Duodenal mucosa (tissue), 2 donors: ENCODE measurements around the gene ALG12.

Experiments used
- H3K27ac ChIP-seq: one replicate; pipeline ENCODE4 v1.7.0; 2013; ENCODE audit warnings: low read depth, low read length
- H3K27me3 ChIP-seq, 2 donors: one replicate each; pipeline ENCODE4 v1.7.0; 2013; ENCODE audit warnings: low read length in 2 of 2, control low read depth in 1 of 2; ENCODE audit not compliant: insufficient read depth in 2 of 2, control insufficient read depth in 1 of 2
- H3K36me3 ChIP-seq, 2 donors: one replicate each; pipeline ENCODE4 v1.7.0; 2013; ENCODE audit warnings: low read length in 2 of 2, control low read depth in 1 of 2; ENCODE audit not compliant: insufficient read depth in 2 of 2, control insufficient read depth in 1 of 2
- H3K4me1 ChIP-seq, 2 donors: one replicate each; pipeline ENCODE4 v1.7.0; 2013; ENCODE audit warnings: low read length in 2 of 2, control low read depth in 1 of 2; ENCODE audit not compliant: insufficient read depth in 2 of 2, control insufficient read depth in 1 of 2
- H3K4me3 ChIP-seq, 2 donors: one replicate each; pipeline ENCODE4 v1.7.0; 2013; ENCODE audit warnings: low read length in 2 of 2, low read depth in 1 of 2
- H3K9ac ChIP-seq, 2 donors: one replicate each; pipeline ENCODE4 v1.7.0; 2013; ENCODE audit warnings: low read length in 2 of 2, low read depth in 1 of 2
- H3K9me3 ChIP-seq, 2 donors: one replicate each; pipeline ENCODE4 v1.7.0; 2013; ENCODE audit warnings: low read length in 2 of 2, control low read depth in 1 of 2; ENCODE audit not compliant: control insufficient read depth in 1 of 2

ALG12 gene

GRCh38 chr22:49917974-49918910 lies at the start of gene ALG12, which contains the start of gene CRELD2:
Gene ALG12 (minus strand): TSS chr22:49918438. CDS start chr22:49913765, 4,673 bp downstream.
Gene CRELD2 (plus strand): TSS chr22:49918634. CDS start chr22:49918770, 136 bp downstream.
- Histone ChIP-seq H3K4me3 (peak within 1 kb of the TSS; percentile 76 to 82), H3K9me3 (no peaks in the 10 kb centered on the region), H3K9ac (peak within 1 kb of the TSS; percentile 70 to 72), H3K27ac (peak within 1 kb of the TSS; percentile 95), H3K4me1 (peaks cover 9 to 15% of the 10 kb centered on the region in 2 donors), H3K36me3 (peaks cover 8 to 27% of the 10 kb centered on the region in 2 donors), H3K27me3 (no peaks in the 10 kb centered on the region)

DNA sequence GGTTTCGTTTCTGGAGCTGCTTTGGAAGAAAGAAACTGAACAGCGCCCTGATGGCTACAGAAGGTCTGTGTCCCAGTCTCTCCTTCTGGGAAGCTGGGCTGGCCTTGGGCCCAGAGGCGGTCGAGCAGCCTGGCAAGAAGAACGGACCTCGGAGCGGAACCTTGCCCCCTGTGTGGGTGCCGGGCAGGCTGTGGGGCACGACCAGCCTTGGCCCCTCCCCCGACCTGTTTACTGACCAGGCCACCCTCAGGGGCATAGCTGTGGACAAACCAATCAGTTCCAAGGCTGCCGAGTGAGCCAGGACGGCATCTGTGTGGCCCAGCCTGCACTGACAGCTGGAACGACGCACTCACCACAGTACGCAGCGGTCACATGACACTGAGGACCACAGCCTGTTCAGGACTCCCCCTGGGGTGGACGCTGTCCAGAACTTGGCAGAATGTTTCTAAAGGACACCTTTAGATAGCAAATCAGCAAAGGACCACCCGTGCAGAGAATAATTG lies 49.5 kb upstream of the ALG12 start:
- no peaks in the 10 kb centered on the region for H3K9me3 ChIP-seq
- H3K9ac ChIP-seq: peak overlapping the region in 1 of 2 donors; percentile 13
- peak overlapping the region; percentile 78 for H3K27ac ChIP-seq
- peaks cover 11 to 13% of the 10 kb centered on the region in 2 donors for H3K36me3 ChIP-seq
- H3K27me3 ChIP-seq: no peaks in the 10 kb centered on the region
- peaks cover 39 to 52% of the 10 kb centered on the region in 2 donors for H3K4me1 ChIP-seq
- H3K4me3 ChIP-seq: peak overlapping the region in 1 of 2 donors; percentile 16

- Histone ChIP-seq H3K9me3 (no peaks in the 10 kb centered on the region), H3K9ac (peak overlapping the region; percentile 12 to 21), H3K36me3 (peaks cover 14% of the 10 kb centered on the region in 2 donors), H3K4me3 (peak overlapping the region in 1 of 2 donors; percentile 16), H3K27ac (peak overlapping the region; percentile 78), H3K4me1 (peaks cover 43 to 53% of the 10 kb centered on the region in 2 donors), H3K27me3 (no peaks in the 10 kb centered on the region)
Observed at GRCh38 chr22:49966774-49967705, 48.8 kb upstream of the ALG12 start.

- Histone ChIP-seq H3K4me3 (no peak overlapping the region), H3K9me3 (no peaks in the 10 kb centered on the region), H3K36me3 (peaks cover 17 to 20% of the 10 kb centered on the region in 2 donors), H3K4me1 (peaks cover 38 to 53% of the 10 kb centered on the region in 2 donors), H3K27me3 (no peaks in the 10 kb centered on the region), H3K27ac (peak overlapping the region; percentile 78), H3K9ac (peak overlapping the region in 1 of 2 donors; percentile 21)
Observed at GRCh38 chr22:49966041-49966773, 48.0 kb upstream of the ALG12 start.

DNA sequence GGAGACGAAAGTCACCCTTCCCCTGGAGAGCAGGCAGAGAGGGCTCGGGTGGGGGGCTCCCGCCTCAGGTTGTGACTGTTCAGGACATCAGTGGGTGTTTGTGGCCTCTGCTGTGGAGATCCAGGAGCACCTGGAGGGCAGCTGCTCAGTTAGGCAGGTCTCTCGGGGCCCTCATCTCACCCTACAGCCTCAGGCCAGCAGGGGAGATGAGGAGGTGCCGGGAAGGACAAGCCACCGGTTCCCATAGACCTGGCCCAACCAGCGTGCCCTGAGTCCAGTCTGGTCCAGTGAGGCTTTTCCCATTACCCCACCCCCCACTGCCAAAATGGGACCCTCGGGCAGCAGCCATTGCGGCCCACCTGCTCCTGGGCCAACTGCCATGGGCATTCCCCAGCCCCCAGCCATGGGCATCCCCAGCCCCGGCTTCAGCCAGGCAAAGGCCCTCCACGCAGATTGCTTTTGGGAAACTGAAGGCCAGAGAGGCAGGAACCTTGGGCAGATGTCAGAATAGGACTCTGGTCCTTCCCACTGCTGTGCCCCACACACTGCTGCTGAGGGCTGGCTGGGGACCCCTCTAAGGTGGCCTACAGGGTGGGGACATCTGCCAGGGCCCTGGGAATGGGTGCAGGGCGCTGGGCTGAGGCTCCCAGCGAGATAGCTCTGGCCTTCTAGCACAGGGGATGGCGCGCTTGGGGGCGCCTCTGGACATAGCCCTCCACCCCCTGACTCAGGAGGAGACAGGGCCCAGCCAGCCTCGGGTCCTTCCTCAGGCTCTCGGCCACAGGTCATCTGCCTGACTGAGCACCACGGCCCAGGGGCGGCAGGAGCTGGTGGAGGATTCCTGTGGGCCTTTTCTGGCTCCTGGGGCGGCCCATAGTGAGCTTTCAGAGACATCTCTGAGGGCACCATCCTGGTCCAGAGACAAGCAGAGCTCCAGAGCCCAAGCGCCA lies 47.1 kb upstream of the ALG12 start:
- H3K9ac ChIP-seq: no peak overlapping the region
- H3K36me3 ChIP-seq: peaks cover 17 to 20% of the 10 kb centered on the region in 2 donors
- no peaks in the 10 kb centered on the region for H3K9me3 ChIP-seq
- H3K27me3 ChIP-seq: no peaks in the 10 kb centered on the region
- H3K4me3 ChIP-seq: no peak overlapping the region
- peak overlapping the region; percentile 42 for H3K27ac ChIP-seq
- peaks cover 31 to 48% of the 10 kb centered on the region in 2 donors for H3K4me1 ChIP-seq

- Histone ChIP-seq H3K4me3 (peak overlapping the region in 1 of 2 donors; percentile 89), H3K27ac (peak overlapping the region; percentile 32), H3K27me3 (no peaks in the 10 kb centered on the region), H3K9me3 (no peaks in the 10 kb centered on the region), H3K36me3 (peaks cover 17 to 20% of the 10 kb centered on the region in 2 donors), H3K9ac (peak overlapping the region in 1 of 2 donors; percentile 96), H3K4me1 (peaks cover 32 to 45% of the 10 kb centered on the region in 2 donors)
Observed at GRCh38 chr22:49964136-49965090, 46.2 kb upstream of the ALG12 start.

- Histone ChIP-seq H3K27ac (no peak overlapping the region), H3K36me3 (peaks cover 17 to 20% of the 10 kb centered on the region in 2 donors), H3K9me3 (no peaks in the 10 kb centered on the region), H3K27me3 (no peaks in the 10 kb centered on the region), H3K4me3 (peak overlapping the region; percentile 69 to 89), H3K9ac (peak overlapping the region in 1 of 2 donors; percentile 96), H3K4me1 (peaks cover 40 to 51% of the 10 kb centered on the region in 2 donors)
Observed at GRCh38 chr22:49963647-49964026, 45.4 kb upstream of the ALG12 start.
